Right cardiac atrium (tissue), 5 donors: ENCODE results near the gene ABL2. TPM values are rescaled to one million over a fixed set of nuclear protein-coding genes. Genes with fewer than 3 reads are reported as not detected.

Experiments
- polyA plus RNA-seq: library from polyadenylated mRNA; stranded (reverse); fragments of 200-250 nt; gene quantifications from one replicate; pipeline ENCODE4 v1.2.3, GENCODE V29; 2013
- total RNA-seq, 4 donors: library from RNA; stranded (reverse); fragmentation: NEBNext Ultra II Directional; extraction: Animal tissue kit (Norgen Biotek cat#: 25700); gene quantifications; one replicate each; pipeline ENCODE4 v1.2.1, GENCODE V29; 2021
- donor health status: healthy with polysubstance abuse.
- donor health status: DM: no; HTN: yes; CAD: no.
- donor health status: DM: no; HTN: no; CAD: no.
- donor health status: DM: no; HTN: yes; CAD: no; lungs with severe emphysema.
- donor health status: DM: yes; HTN: yes; CAD: no.

ABL2 gene
- total and polyA plus RNA-seq, 5 donors: 3.2 to 18.4 (median 10.5) TPM

Other genes with a start within 250 kb of the ABL2 start
- gene FAM20B, start 203.8 kb downstream of the ABL2 start, total RNA-seq: 10 to 100 TPM; 59.0 to 81.3 (median 62.1) TPM
- gene FAM20B, start 203.8 kb downstream of the ABL2 start, polyA plus RNA-seq: 24.2 TPM
- gene TOR3A, start 147.6 kb downstream of the ABL2 start, total RNA-seq: 10 to 100 TPM; 11.8 to 12.5 (median 11.9) TPM
- gene TOR3A, start 147.6 kb downstream of the ABL2 start, polyA plus RNA-seq: 6.7 TPM
- gene SOAT1, start 64.1 kb upstream of the ABL2 start, total RNA-seq: 10 to 100 TPM; 15.3 to 20.3 (median 18.5) TPM
- 5.1 TPM for gene SOAT1, start 64.1 kb upstream of the ABL2 start, polyA plus RNA-seq
- gene AXDND1, start 136.3 kb upstream of the ABL2 start, total RNA-seq: not detected
- gene AXDND1, start 136.3 kb upstream of the ABL2 start, polyA plus RNA-seq: not detected